ENCODE results near the gene CCDC102B.
"Not testable (repeated sequence)": the region's sequence is repeated elsewhere in the genome, so short reads cannot be mapped to it uniquely, and the experiment has no call there.

Gene CCDC102B

DNA sequence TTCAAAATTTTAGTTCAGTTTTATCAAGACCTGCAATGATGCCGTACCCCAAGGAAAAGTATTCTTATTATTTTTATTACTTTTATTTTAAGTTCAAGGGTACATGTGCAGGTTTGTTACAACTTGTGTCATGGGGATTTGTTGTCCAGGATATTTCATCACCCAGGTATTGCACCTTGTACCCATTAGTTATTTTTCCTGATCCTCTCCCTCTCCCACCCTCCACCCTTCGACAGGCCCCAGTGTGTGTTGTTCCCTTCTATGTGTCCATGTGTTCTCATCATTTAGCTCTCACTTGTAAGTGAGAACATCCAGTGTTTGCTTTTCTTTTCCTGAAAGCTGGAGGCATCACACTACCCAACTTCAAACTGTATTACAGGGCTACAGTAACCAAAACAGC lies 122.0 kb downstream of the CCDC102B start:
- Histone ChIP-seq H3K9ac (ENCODE audit: low read depth, low read length) (no peak overlapping the region), H3K9me3 (ENCODE audit: insufficient read depth, low read depth, low read length) (no peaks in the 10 kb centered on the region), H3K4me3 (ENCODE audit: low read length) (no peak overlapping the region), H3K36me3 (ENCODE audit: insufficient read depth, low read depth, low read length) (no peaks in the 10 kb centered on the region), H3K27me3 (ENCODE audit: insufficient read depth, low read length) (no peaks in the 10 kb centered on the region), H3K4me1 (ENCODE audit: insufficient read depth, low read length) (no peaks in the 10 kb centered on the region), H3K27ac (ENCODE audit: low read length) (no peak overlapping the region)

DNA sequence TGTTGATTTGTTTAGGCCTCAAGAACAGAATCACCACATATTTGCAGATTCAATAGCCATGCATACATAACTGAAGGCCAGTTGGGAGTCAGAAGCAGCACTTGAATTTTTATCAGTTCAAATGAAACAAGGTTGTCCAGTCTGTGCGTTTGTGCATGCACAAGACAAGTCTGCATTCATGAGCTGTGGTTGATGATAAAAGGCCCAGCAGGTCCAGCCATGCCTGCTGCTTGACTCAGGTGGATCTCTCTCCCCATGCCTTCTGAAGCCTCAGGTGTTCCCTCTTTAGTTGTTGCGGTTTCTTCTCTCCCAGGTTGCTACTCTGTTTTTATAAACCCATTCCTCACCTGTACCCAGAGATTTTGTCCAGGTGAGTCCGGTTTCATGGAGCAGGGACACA lies 124.5 kb downstream of the CCDC102B start:
- Histone ChIP-seq H3K36me3 (ENCODE audit: insufficient read depth, low read depth, low read length) (no peaks in the 10 kb centered on the region), H3K27ac (ENCODE audit: low read length) (no peak overlapping the region), H3K4me1 (ENCODE audit: insufficient read depth, low read length) (no peaks in the 10 kb centered on the region), H3K27me3 (ENCODE audit: insufficient read depth, low read length) (no peaks in the 10 kb centered on the region), H3K4me3 (ENCODE audit: low read length) (no peak overlapping the region), H3K9me3 (ENCODE audit: insufficient read depth, low read depth, low read length) (no peaks in the 10 kb centered on the region), H3K9ac (ENCODE audit: low read depth, low read length) (no peak overlapping the region)

DNA sequence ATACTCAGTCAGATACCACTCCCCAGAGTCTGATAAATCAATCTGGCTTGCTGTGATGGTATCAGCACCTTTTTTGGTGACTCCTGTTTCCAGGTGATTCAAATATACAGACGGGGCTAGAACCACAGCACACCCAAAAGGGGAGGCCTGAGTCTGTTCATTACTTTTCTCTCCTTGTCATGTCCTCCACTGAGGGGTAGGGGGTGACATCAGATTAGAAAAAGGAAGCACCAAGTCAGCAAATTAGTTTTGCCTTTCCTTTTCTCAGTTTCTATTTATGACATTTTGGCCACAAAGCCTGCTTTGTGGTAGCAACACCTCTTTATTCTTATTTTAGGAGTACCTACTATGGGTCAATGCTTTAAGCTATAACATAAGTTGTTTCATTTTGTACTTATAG lies 127.4 kb downstream of the CCDC102B start:
- H3K27ac ChIP-seq (ENCODE audit: low read length) = no peak overlapping the region
- H3K4me1 ChIP-seq (ENCODE audit: insufficient read depth, low read length) = peaks cover 8% of the 10 kb centered on the region; the same call in 1 of the 2 replicates
- H3K4me3 ChIP-seq (ENCODE audit: low read length) = no peak overlapping the region
- no peak overlapping the region for H3K9ac ChIP-seq (ENCODE audit: low read depth, low read length)
- H3K36me3 ChIP-seq (ENCODE audit: insufficient read depth, low read depth, low read length) = no peaks in the 10 kb centered on the region
- H3K9me3 ChIP-seq (ENCODE audit: insufficient read depth, low read depth, low read length) = no peaks in the 10 kb centered on the region
- H3K27me3 ChIP-seq (ENCODE audit: insufficient read depth, low read length) = no peaks in the 10 kb centered on the region

DNA sequence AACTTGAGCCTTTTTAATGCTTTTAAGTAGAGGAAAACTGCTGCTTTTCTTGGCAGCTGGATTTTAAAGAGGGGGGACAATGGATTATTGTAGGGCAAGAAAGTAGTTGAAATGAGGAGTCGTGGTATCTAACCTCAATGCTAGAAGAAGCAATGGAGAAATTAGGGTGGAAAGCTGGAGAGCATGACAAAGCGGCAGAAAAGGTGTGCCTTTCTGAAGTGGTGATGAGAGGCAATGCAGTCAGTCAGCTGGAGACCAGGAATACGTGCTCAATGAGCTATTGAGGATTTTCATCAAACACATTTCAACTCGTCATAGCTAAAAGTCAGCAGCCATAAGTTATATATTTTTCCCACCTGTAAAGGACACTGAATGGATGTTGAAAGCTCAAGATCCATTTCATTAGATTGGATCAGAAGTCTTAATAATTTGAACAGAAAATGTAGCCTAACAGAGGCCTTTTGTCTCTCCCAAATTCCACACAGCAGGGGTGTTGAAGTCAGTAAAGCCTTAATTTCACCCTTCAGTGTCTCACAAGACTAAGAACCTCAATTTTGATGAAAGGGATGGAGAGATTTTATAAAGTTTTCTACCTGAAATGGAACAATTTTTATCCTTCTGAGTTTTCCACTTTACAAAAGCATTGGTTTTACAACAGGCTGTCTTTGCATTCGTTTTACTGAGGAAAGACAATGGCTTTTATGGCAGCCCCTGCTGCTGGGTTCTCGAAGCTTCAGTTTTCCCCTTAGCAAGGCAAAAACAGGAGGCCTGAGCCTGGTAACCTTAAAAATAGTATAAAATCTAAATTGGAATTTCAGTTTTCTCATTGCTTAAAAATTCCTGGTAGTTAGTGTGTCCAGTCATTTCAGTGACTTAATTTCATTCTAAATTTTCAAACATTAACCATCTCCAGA lies 131.1 kb downstream of the CCDC102B start:
- Histone ChIP-seq H3K36me3 (ENCODE audit: insufficient read depth, low read depth, low read length) (no peaks in the 10 kb centered on the region), H3K9ac (ENCODE audit: low read depth, low read length) (no peak overlapping the region), H3K4me3 (ENCODE audit: low read length) (0 out of 2 replicates have a peak overlapping the region, but pooled peaks have one; percentile 13), H3K27ac (ENCODE audit: low read length) (no peak overlapping the region), H3K9me3 (ENCODE audit: insufficient read depth, low read depth, low read length) (no peaks in the 10 kb centered on the region), H3K27me3 (ENCODE audit: insufficient read depth, low read length) (no peaks in the 10 kb centered on the region), H3K4me1 (ENCODE audit: insufficient read depth, low read length) (peaks cover 8% of the 10 kb centered on the region; the same call in 1 of the 2 replicates)

GRCh38 chr18:68935686-68936085 lies 137.8 kb downstream of the CCDC102B start:
- no peak overlapping the region for H3K4me3 ChIP-seq (ENCODE audit: low read length)
- no peak overlapping the region for H3K27ac ChIP-seq (ENCODE audit: low read length)
- H3K9me3 ChIP-seq (ENCODE audit: insufficient read depth, low read depth, low read length) = no peaks in the 10 kb centered on the region; the same call in 1 of the 2 replicates
- H3K9ac ChIP-seq (ENCODE audit: low read depth, low read length) = no peak overlapping the region
- no peaks in the 10 kb centered on the region for H3K27me3 ChIP-seq (ENCODE audit: insufficient read depth, low read length)
- no peaks in the 10 kb centered on the region for H3K4me1 ChIP-seq (ENCODE audit: insufficient read depth, low read length)
- no peaks in the 10 kb centered on the region for H3K36me3 ChIP-seq (ENCODE audit: insufficient read depth, low read depth, low read length)

- no peak overlapping the region for H3K4me3 ChIP-seq (ENCODE audit: low read length)
- peaks cover 5% of the 10 kb centered on the region; the same call in 1 of the 2 replicates for H3K4me1 ChIP-seq (ENCODE audit: insufficient read depth, low read length)
- H3K27me3 ChIP-seq (ENCODE audit: insufficient read depth, low read length) = no peaks in the 10 kb centered on the region
- no peaks in the 10 kb centered on the region for H3K36me3 ChIP-seq (ENCODE audit: insufficient read depth, low read depth, low read length)
- no peak overlapping the region for H3K27ac ChIP-seq (ENCODE audit: low read length)
- no peaks in the 10 kb centered on the region; the same call in 1 of the 2 replicates for H3K9me3 ChIP-seq (ENCODE audit: insufficient read depth, low read depth, low read length)
- H3K9ac ChIP-seq (ENCODE audit: low read depth, low read length) = no peak overlapping the region
Measured at GRCh38 chr18:68937029-68937599, 139.2 kb downstream of the CCDC102B start.

DNA sequence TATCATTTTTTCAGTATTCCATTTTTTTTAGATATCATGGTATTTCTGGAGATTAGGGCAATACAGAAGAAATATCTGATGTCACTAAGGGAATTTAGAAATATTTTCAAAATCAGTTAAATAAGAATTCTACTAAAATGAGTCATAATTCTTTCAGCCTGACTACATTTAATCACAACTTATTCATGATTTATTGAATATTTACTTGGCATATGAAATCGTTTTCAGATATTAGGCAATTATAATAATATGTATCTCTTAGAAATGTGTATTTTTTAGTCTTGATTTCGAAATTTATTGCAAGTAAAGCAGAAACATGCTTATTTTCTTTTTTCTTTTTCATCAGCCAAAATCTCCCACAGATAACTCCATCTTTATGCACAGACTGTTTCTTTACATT lies 142.2 kb downstream of the CCDC102B start:
- Histone ChIP-seq H3K9me3 (ENCODE audit: insufficient read depth, low read depth, low read length) (no peaks in the 10 kb centered on the region; the same call in 1 of the 2 replicates), H3K4me3 (ENCODE audit: low read length) (no peak overlapping the region), H3K4me1 (ENCODE audit: insufficient read depth, low read length) (peaks cover 25% of the 10 kb centered on the region), H3K27me3 (ENCODE audit: insufficient read depth, low read length) (no peaks in the 10 kb centered on the region), H3K9ac (ENCODE audit: low read depth, low read length) (no peak overlapping the region), H3K27ac (ENCODE audit: low read length) (no peak overlapping the region), H3K36me3 (ENCODE audit: insufficient read depth, low read depth, low read length) (no peaks in the 10 kb centered on the region)

DNA sequence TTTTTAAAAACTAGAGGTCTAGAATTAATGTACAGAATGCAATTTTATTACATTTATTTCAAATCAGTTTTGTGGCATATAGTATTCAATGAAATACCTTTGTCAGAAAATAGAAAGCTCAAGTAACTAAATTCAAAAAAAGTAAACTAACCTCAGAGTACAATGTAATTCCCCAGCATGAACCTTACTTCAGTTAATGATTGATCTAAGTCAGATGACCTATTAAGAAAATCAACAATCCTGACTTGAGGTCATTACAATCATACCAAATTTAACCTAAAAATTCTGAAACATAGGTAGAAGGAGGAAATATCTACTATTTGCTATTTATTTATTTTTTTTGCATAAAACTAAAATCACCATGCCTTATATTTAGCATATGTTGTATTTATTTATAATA lies 142.9 kb downstream of the CCDC102B start:
- H3K4me3 ChIP-seq (ENCODE audit: low read length) = no peak overlapping the region
- no peaks in the 10 kb centered on the region for H3K36me3 ChIP-seq (ENCODE audit: insufficient read depth, low read depth, low read length)
- no peaks in the 10 kb centered on the region for H3K27me3 ChIP-seq (ENCODE audit: insufficient read depth, low read length)
- no peaks in the 10 kb centered on the region; the same call in 1 of the 2 replicates for H3K9me3 ChIP-seq (ENCODE audit: insufficient read depth, low read depth, low read length)
- no peak overlapping the region for H3K27ac ChIP-seq (ENCODE audit: low read length)
- peaks cover 25% of the 10 kb centered on the region for H3K4me1 ChIP-seq (ENCODE audit: insufficient read depth, low read length)
- no peak overlapping the region for H3K9ac ChIP-seq (ENCODE audit: low read depth, low read length)

DNA sequence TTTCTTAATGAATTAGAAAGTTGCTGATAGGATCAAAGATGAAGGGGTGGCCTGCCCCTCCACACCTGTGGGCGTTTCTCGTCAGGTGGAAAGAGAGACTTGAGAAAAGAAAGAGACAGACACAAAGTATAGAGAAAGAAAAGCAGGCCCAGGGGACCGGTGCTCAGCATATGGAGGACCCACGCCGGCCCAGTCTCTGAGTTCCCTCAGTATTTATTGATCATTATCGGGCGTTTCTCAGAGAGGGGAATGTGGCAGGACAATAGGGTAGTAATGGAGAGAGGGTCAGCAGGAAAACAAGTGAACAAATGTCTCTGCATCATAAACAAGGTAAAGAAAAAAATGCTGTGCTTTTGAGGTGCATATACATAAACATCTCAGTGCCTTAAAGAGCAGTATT lies 144.3 kb downstream of the CCDC102B start:
- H3K4me1 ChIP-seq (ENCODE audit: insufficient read depth, low read length) = peaks cover 25% of the 10 kb centered on the region
- H3K27me3 ChIP-seq (ENCODE audit: insufficient read depth, low read length) = no peaks in the 10 kb centered on the region
- H3K27ac ChIP-seq (ENCODE audit: low read length) = no peak overlapping the region
- no peaks in the 10 kb centered on the region for H3K36me3 ChIP-seq (ENCODE audit: insufficient read depth, low read depth, low read length)
- 0 out of 2 replicates have a peak overlapping the region, but pooled peaks have one; percentile 44 for H3K9ac ChIP-seq (ENCODE audit: low read depth, low read length)
- peak overlapping the region; percentile 15; the same call in 1 of the 2 replicates for H3K4me3 ChIP-seq (ENCODE audit: low read length)
- no peaks in the 10 kb centered on the region; the same call in 1 of the 2 replicates for H3K9me3 ChIP-seq (ENCODE audit: insufficient read depth, low read depth, low read length)

- H3K27me3 ChIP-seq (ENCODE audit: insufficient read depth, low read length); H3K27ac ChIP-seq (ENCODE audit: low read length); H3K36me3 ChIP-seq (ENCODE audit: insufficient read depth, low read depth, low read length); H3K9ac ChIP-seq (ENCODE audit: low read depth, low read length); H3K9me3 ChIP-seq (ENCODE audit: insufficient read depth, low read depth, low read length): not testable (repeated sequence)
- peak overlapping the region; percentile 3; the same call in 1 of the 2 replicates for H3K4me3 ChIP-seq (ENCODE audit: low read length)
- H3K4me1 ChIP-seq (ENCODE audit: insufficient read depth, low read length) = peaks cover 25% of the 10 kb centered on the region
Measured at GRCh38 chr18:68943861-68944260, 146.0 kb downstream of the CCDC102B start.

DNA sequence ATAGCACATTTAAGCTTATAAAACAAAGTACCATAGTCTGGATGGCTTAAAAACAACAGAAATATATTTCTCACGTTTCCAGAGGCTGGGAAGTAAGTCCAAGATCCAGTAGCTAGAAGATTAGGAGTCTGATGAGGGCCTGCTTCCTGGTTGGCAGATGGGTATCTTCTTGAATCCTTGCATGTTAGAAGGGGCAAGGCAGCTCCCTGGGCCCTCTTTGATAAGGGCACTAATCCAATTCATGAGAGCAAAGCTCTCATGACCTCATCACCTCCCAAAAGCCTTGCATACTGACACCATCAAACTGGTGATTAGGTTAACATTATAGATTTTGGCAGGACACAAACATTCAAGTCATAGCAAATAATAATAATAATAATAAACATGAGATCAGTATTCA lies 146.4 kb downstream of the CCDC102B start:
- no peaks in the 10 kb centered on the region for H3K36me3 ChIP-seq (ENCODE audit: insufficient read depth, low read depth, low read length)
- no peaks in the 10 kb centered on the region for H3K9me3 ChIP-seq (ENCODE audit: insufficient read depth, low read depth, low read length)
- peak overlapping the region; percentile 3; the same call in 1 of the 2 replicates for H3K4me3 ChIP-seq (ENCODE audit: low read length)
- H3K27me3 ChIP-seq (ENCODE audit: insufficient read depth, low read length) = no peaks in the 10 kb centered on the region
- peaks cover 25% of the 10 kb centered on the region for H3K4me1 ChIP-seq (ENCODE audit: insufficient read depth, low read length)
- no peak overlapping the region for H3K9ac ChIP-seq (ENCODE audit: low read depth, low read length)
- H3K27ac ChIP-seq (ENCODE audit: low read length) = no peak overlapping the region

DNA sequence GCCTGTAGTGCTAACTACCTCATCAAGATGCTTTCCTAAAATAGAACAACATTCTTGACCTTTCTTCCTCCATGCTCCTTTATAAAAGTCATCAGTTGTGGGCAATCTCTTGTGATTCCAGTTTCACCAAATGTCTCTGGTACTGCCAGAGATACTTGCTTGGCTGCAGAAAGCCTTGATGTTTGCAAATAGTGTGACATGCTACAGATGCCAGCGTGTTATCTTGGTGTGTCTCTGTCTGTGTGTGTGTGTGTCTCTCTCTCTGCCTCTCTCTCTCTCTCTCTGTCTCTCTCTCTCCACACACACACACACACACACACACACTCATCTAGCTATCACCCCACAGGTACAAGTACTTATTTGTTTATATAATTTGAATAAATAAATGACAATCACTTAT lies 146.9 kb downstream of the CCDC102B start:
- peaks cover 25% of the 10 kb centered on the region for H3K4me1 ChIP-seq (ENCODE audit: insufficient read depth, low read length)
- H3K9me3 ChIP-seq (ENCODE audit: insufficient read depth, low read depth, low read length) = no peaks in the 10 kb centered on the region
- H3K4me3 ChIP-seq (ENCODE audit: low read length) = no peak overlapping the region
- no peak overlapping the region for H3K9ac ChIP-seq (ENCODE audit: low read depth, low read length)
- no peaks in the 10 kb centered on the region for H3K27me3 ChIP-seq (ENCODE audit: insufficient read depth, low read length)
- no peak overlapping the region for H3K27ac ChIP-seq (ENCODE audit: low read length)
- no peaks in the 10 kb centered on the region for H3K36me3 ChIP-seq (ENCODE audit: insufficient read depth, low read depth, low read length)

All from iPS-20b (cell line).